Mucosa of gallbladder (tissue), 1 donor: ENCODE results near the gene SHISAL1. TPM values are rescaled to one million over a fixed set of nuclear protein-coding genes. Genes with fewer than 3 reads are reported as not detected.

Experiments used
- DNase-seq: peaks from one replicate; pipeline ENCODE4 v3.0.0-alpha.2; 2020; ENCODE audit warnings: low spot score
- total RNA-seq: library from RNA; stranded (reverse); gene quantifications from one replicate; pipeline ENCODE4 v1.2.1, GENCODE V29; 2021
- donor health status: DM: no; HTN: no; CAD: no.

SHISAL1 gene
- total RNA-seq, 1 donor from 2014 or later: 3.8 TPM

DNA sequence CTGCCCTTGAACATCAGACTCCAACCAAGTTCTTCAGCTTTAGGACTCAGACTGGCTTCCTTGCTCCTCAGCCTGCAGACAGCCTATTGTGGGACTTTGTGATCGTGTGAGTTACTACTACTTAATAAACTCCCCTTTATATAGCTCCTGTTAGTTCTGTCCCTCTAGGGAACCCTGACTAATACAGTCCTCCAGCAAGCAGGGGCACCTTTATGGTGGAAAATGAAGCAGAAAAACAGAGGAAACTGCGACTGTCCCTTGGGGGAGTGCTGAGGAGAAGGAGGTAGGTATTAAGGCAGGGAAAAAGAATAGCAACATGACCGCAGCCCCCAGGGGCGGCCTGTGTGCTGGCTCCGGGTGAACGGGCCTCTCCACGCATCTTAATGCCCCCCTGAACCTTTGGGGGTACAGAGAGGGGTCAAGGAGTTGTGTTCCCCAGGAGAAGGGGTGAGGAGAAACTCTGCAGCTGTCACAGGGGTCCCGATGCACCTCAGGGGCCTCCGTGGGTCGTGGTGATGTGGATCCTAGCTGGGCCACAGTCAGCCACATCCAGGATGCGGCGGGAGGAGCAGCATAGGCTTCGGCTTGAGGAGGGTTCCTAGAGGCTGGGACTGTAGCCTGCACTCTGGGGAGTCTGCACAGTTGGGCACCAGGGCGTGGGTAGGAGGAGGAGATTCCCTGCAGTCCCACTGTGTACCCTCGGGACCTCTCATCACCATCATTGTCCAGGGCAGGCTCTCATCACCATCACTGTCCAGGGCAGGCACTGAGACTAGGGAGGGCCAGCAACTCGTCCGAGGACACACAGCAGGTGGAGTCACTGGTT, 34.3 kb downstream of the SHISAL1 start:
- DNase-seq: no peak

DNA sequence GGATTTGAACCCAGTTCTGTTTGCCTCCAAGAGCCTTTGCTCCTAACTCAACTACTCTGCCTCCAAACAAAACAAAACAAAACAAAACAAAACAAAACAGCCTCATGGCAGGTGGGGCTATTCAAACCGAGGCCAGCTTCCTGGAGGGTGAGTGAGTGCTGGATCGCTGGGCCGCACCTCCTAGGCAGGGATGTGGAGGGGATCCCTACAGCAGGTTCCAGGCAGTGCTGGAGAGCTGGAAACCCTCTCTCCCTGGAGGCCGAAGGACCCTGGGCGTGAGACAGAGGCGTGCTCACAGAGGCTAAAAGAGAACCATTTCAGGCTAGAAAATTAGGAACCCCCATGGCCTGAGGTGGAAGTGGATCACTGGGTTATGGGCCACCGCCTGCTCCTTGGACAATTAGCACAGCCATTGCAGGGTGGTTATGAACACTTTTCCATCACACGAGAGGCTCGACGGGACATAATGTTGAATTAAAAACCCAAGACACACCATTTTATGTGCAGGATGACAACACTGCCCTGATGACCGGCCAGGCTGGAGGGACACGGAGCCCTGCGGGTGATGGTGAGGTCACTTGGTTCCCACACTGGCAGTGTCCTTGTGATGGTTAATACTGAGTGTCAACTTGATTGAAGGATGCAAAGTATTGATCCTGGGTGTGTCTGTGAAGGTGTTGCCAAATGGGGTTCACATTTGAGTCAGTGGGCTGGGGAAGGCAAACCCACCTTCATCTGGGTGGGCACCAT, 35.2 kb downstream of the SHISAL1 start:
- no peak for DNase-seq

DNA sequence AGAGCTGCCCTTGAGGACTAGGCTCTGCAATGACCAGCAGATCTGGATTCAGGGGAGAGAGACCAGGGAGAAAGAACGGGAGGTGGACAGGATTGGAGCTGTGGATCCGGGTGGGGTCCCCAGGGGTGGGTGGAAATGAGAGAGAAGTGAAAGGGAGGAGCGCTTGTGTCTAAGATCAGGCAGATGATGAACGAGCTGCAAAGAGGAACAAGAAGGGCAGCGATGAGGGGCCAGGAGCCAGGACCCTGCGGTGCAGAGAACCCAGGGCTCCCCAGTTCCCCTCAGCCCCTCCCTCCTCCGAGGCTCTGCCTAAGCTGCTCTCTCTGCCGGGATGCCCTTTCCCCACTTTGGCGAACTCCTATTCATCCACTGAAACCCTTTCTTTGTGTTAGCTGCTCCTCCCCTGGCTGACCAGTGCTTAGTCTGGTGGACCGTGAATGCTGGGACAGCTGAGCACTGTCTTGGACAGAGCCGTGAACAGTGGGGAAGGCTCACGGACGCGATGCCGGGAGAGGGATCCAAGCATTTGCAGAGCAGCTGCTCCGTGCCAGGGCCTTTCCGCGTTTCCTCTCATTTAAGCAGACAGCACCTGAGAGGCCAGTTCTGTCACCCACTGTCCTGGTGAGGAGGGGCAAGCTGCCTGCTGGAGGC, 35.9 kb downstream of the SHISAL1 start:
- no peak for DNase-seq

DNA sequence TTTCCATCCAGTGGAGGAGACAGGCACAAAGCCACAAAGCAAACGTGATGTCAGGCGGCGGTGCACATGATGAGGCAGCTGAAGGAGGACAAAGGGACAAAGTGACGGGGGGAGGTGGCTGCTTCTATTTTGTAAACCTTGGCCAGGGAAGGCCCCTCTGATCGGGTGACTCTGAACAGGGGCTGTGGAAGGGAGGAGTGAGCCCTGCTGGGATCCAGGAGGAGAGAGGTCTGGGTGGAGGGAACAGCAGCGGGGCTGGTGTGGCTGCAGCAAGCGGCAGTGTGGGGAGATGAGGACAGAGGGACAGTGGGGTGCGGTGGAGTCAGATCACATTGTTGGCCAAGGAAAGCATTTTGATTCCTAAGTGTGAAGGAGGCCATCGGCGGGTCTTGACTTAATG, 36.7 kb downstream of the SHISAL1 start:
- no peak for DNase-seq

DNA sequence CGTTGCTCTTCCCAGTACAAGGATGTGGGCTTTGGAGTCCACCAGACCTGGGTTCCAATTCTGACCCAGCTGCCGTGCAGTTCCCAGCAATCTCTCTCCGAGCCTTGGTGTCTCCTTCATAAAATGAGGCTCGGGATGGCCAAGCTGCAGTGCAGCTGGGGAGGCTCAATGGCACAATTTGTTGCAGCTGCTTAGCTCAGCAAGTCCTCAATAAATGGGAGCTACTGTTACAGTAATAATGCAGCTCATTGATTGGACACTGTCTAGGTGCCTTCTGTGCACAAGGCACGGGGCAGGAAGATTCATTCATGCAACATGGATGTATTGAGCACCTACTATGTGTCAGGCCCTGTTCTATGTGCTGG, 37.1 kb downstream of the SHISAL1 start:
- no peak for DNase-seq

DNA sequence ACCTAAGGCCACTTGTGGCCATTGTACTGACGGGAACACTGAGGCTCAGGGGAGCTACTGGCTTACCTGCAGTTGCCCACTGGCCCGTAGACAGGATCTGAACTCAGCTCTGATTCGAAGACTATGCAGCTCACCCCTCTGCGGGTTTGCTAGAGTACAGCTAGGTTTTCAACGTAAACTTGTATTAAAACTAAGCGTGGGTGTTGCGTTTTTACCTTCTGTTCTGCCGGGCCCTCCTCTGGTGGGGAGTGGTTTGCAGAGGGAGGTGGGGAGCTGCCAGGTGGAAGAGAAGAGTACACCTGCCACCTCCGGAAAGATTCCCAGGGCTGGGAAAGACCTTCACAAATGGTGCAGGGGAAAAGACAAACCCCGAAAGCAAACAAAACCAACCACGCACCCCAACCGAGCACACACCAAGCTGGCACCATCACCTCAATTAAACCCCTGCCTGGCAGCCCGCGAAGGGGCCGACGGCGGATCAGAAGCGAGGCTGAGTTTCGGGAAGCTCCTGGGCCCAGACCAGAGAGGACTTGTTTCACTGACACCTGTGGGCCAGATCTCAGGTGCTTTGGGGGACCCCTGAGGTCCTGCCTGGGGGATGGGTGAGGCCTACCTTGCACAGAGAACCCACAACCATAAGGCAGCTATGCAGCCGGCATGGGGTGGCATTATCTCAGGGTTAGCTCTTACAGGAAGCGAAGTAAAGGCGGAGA, 37.7 kb downstream of the SHISAL1 start:
- no peak for DNase-seq

DNA sequence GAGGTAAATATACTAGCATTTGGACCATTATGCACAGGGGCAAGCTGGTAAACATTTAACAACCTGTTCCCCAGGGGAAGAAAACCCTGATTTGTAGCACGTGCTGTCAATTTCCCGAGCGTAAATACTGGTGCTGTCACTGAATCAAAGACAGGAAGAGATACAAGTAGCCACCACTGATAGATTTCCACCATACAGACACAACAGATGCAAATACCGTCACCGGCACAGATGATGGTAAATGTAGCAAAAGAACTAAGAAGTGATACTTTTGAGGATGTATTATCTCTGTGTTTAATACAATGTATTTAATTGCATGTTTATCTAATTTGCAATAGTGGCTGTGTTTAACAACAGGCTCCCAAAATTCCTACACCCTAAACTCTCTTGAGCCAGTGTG, 39.6 kb downstream of the SHISAL1 start:
- DNase-seq: no peak

DNA sequence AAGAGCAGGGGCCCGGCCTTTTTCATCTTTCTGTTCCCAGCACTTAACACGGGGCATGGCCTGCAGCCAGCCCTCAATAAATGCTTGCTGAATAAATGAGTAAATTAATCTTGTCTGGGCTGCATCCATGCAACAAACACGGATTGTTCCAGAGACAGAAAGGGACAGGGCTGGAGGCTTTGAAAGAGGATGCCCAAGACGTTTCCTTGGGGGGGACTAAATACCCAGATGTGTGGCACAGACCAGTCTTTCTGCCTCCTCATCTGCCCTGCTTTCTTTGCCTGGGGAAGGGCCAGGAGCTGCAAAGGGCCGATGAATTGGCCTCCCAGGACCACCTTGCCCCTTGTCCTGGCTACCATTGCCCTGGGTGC, 40.4 kb downstream of the SHISAL1 start:
- DNase-seq: no peak

DNA sequence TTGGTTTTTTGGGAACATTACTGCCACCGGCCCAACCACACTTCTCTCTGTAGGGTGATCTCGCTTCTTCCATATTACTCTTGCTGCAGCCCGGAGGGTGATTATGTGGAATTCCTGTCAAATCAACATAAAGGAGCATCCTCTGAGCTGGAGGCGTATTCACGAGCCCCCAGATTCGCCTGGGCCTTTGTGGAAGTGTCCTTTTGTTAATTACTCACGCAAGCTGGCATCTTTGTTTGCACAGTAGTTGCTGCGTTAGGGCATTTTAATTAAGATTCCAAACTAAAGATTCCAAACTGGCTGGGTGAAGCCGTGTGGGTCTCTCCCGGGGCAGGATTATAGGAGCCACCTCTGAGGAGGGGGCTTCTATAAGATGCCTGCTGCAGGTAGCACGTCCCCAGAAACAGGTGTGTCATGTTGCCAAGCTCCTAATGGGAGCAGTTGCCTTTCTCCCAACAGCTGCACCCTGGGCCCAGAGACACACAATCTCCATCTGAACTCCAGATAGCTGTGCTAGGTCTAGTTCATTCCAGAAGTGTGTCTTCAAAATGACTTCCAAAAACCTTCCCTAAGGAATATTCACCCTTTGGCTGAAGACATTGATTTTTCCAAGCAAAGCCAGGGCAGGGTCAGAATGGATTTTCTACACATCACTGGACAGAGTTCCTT, 40.9 kb downstream of the SHISAL1 start:
- no peak for DNase-seq

DNA sequence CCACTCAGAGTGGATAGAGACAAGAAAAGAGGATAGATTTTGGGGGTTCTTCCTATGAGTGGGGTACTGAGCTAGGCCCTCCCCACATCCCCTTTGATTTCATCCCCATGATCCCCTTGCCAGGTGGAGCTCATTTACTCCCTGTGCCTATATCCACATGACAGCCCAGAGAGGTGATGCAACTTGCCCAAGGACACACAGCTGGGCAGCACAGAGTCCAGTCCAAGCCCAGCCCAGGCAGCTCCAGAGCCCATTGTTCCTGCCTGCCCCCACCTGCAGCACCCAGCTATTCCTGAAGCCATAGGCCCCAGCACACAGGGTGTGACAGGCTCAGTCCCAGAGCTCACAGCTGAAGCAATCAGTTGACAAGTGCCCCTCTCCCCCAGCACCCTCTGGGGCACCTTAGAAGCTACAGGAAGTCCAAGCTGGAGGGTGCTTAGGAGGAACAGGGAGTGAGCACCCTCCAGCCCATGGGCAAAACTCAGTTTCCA, 41.7 kb downstream of the SHISAL1 start:
- no peak for DNase-seq

DNA sequence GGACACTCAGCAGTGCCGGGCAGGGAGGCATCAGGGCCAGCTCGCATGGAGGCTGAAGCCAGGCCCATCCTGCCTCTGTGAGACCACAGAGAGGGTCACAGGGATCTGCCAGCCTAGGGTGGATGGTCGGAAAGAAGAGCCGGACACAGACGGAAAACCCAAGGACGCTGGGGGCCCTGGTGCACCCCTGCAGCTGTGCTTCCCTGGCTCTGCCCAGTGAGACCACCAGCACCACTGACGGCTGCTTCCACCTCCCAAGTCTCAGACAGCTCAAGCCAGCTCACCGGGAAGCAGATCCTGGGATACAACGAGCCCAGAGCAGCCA, 42.2 kb downstream of the SHISAL1 start:
- no peak for DNase-seq

DNA sequence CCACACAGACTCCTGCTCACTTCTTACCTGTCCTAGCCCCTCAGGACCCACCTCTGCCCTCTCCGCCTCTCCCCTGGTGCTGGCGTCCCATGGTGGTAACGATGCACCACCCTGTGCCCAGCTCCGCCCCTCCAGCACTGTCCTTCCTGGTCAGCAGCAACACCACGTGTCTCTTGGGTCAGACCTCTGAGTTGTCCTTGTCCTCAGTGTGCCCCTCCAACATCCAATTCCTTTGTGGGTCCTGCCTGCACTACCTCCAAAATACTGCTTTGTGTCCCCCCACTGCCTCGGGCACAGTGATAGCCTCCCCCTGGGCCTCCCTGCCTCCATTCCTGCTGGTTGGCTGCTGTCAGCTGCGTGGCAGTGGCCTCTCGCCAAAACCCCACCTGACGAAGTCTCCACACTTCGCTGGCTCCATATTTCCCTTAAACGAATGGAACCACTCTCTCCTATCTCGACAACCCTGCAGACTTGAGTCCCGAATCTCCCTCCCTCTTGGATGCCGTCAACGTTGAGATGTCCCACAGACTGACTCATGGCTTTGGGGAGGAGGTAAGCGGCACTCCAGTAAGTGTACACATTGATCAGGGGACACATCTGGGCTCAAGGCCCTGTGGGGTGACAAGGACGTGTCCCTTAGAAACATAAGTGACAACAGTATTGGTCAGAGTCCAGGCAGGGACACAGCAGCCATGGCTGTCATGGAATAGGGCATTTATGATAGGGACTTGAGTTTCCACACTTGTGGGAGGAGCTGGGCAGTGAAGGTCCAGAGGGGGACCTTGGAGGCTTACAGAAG, 42.8 kb downstream of the SHISAL1 start:
- no peak for DNase-seq

DNA sequence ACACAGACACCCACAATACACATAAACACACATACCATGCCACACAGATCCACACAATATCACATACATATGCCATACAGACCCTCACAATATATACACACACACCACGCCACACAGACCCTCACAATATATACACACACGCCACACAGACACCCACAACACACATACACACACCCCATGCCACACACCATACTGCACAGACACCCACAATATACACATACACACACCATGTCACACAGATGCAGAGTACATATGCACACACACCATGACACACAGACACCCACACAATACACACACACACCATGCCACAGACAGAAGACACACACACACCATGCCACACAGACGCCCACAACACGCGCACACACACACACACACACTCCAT, 43.6 kb downstream of the SHISAL1 start:
- no peak for DNase-seq

DNA sequence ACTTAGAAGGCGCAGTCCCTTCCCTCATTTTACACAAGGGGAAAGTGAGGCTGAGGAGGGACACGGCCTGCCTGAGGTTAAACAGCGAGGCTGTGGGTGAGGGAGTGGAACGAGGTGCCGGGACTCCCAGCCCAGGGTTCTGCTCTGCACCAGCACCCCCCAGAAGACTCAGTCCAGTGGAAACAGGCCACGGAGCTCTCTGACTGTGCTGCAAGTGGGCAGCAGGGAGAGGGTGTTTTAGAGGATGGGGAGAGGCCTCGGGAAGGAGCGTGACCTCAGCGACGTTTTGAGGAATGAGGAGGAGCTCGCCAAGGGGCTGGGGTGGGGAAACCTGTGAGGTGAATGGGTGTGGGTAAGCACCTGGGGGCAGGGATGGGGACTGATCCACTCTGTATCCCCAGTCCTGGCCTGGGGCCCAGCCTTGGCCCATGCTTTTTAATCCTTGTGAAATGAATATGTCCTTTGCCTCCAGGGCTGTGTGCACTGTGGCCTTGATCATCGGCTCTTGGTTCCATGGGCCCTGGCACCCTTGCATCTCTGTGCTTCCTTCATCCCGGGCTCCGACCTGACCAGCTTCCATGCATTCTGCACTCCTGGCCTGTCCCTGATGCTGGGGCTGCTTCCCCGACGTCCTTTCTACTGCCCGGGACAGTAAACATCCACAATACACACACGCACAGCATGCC, 44.2 kb downstream of the SHISAL1 start:
- DNase-seq: no peak

DNA sequence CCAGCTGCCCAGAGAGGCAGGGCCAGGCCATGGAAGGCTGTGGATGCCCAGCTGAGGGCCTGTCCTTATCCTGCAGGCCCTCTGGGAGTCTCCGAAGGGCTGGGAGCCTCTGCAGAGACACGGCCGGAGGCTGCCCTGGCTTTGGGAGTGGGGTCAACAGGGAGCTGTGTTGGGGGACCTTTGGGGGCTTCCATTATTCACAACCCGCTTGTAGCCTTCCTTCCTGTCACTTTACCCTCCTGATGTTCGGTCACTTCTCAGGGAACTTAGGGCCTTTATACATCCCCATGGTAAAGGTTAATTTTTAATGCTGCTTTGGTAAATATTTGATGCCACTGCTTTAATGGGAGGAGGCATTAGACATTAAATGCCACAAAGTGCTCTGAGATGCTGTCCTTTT, 44.9 kb downstream of the SHISAL1 start:
- DNase-seq: no peak

DNA sequence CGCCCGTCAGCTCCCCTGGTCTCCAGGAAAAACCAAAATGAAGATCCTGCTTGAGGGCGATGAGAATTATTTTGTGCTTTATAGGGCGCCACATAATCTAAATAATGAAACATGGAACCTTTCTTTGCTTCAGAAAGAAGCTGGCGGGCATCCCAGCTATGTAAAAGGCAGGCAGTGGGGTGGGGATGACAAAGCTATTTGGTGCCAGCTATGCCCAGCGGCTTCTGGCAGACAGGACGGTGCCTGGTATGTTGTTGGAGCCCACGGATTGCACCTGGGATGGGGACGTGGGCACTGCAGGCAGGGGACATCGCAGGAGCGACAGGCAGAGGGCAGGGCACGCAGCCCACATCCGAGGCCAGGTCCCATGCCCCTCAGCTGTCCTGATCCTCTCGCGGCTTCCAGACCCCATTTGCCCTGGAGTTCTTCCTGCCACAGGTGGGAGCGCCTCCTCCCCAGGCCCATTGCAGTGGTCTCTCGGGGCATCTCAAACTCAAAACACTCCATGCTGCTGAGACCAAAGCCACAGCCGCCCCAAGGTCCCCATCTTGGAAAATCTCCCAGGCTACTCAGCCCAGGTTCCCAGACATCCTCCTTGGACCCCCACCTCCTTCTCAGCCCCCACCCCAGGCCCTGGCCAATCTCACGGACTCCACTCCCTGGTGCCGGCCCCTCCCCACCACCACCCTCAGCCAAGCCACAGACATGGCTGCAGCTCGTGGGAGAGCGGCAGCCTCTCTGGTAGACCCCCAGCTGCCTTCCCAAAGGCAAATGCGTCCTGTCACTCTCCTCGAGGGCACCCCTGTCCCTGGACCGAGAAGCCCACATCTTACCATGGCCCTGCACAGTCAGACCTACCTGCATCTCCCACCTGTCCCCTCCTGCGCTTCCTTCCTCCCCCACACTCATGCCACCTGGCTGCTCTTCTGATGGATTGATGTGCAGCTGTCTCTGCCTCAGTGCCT, 45.7 kb downstream of the SHISAL1 start:
- DNase-seq: no peak

DNA sequence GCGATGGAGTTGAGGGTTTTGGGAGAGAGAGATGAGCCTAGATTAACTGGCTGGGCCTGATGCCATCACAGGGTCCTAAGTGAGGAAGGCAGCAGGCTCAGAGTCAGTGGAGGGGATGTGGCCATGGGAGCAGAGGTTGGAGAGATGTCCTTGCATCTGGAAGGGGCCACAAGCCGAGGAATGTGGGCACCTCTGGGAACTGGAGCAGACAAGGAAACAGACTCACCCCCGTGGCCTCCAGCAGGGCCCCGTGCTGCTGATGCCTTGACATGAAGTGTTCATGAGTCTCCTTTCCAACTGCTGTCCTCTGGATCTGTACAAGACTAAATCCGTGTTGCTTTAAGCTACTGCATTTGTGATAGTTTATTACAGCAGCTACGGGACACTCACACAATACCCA, 49.2 kb downstream of the SHISAL1 start:
- no peak for DNase-seq

DNA sequence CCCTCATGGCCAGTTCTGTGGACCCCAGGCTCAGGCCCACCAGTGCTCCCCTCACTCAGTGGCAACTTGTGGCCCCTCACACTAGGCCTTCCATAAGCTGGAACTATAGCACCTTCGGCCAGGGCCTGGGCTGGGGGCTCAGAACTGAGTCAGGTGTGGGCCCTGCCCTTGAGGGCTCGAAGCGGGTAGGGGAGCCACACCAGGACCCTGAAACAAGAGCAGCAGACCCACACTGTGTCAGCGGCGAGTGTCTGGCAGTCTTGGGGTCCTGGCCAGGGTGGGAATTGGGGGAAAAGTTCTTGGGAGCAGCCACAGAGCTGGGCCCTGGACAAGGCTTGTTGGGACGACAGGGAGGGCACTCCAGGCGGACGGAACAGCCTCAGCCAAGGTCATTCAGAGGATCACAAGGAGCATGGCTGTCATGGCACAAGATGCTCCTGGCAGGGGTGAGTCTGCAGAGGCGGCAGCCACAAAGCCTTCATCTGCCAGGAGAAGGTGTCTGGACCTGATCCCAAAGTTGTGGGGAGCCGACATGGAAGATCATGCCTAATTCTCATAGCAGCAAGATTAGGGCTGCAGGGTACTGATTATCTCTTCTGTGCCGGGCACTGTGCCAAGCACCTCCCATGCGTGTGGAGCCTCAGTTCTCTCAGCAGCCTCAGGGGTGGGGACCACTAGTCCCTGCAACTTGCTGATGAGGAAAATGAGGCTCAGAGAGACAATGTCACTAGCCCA, 50.7 kb downstream of the SHISAL1 start:
- no peak for DNase-seq
